Measurements from ENCODE around the gene BCR. TPM values are rescaled to one million over a fixed set of nuclear protein-coding genes. Genes with fewer than 3 reads are reported as not detected.

The BCR gene
- total RNA-seq, 1 donor from 2014 or later, result 78.3 TPM

- Histone ChIP-seq H3K36me3 (no peaks in the 10 kb centered on the region), H3K4me1 (peaks cover 39% of the 10 kb centered on the region), H3K9me3 (no peaks in the 10 kb centered on the region), H3K27ac (no peak overlapping the region), H3K4me3 (no peak overlapping the region), H3K27me3 (no peaks in the 10 kb centered on the region)
- intact Hi-C loops (cut with DNase I), result no loop called here
- ATAC-seq (no peak), DNase-seq (no peak)
- no peak for TF ChIP-seq CTCF (IDR thresholded peaks at IDR 0.05)
These were observed 49.3 kb downstream of the BCR start for GRCh38 chr22:23229646-23230045.

GRCh38 chr22:23230348-23231068 lies 50.2 kb downstream of the BCR start:
- Histone ChIP-seq H3K27me3 (no peaks in the 10 kb centered on the region), H3K27ac (no peak overlapping the region), H3K36me3 (no peaks in the 10 kb centered on the region), H3K4me1 (peaks cover 30% of the 10 kb centered on the region), H3K4me3 (no peak overlapping the region), H3K9me3 (no peaks in the 10 kb centered on the region)
- no peak for ATAC-seq
- intact Hi-C loops (cut with DNase I), result no loop called here
- no peak for TF ChIP-seq CTCF (IDR thresholded peaks at IDR 0.05)
- no peak for DNase-seq

GRCh38 chr22:23231471-23232093 lies 51.3 kb downstream of the BCR start:
- peaks cover 23% of the 10 kb centered on the region for H3K4me1 ChIP-seq
- peak; percentile 77 for ATAC-seq
- peak overlapping the region; percentile 24 for H3K27ac ChIP-seq
- DNase-seq, result no peak
- no peaks in the 10 kb centered on the region for H3K27me3 ChIP-seq
- no peaks in the 10 kb centered on the region for H3K9me3 ChIP-seq
- no peaks in the 10 kb centered on the region for H3K36me3 ChIP-seq
- intact Hi-C loops (cut with DNase I), result no loop called here
- no peak overlapping the region for H3K4me3 ChIP-seq
- no peak for TF ChIP-seq CTCF (IDR thresholded peaks at IDR 0.05)

GRCh38 chr22:23232094-23232905 lies 52.0 kb downstream of the BCR start:
- H3K27me3 ChIP-seq, result no peaks in the 10 kb centered on the region
- no peaks in the 10 kb centered on the region for H3K36me3 ChIP-seq
- no peaks in the 10 kb centered on the region for H3K9me3 ChIP-seq
- ATAC-seq (no peak), DNase-seq (no peak)
- H3K4me1 ChIP-seq, result peaks cover 24% of the 10 kb centered on the region
- no peak overlapping the region for H3K4me3 ChIP-seq
- TF ChIP-seq CTCF (IDR thresholded peaks at IDR 0.05), result no peak
- H3K27ac ChIP-seq, result peak overlapping the region; percentile 24
- intact Hi-C loops (cut with DNase I), result no loop called here

GRCh38 chr22:23233084-23233531 lies 52.8 kb downstream of the BCR start:
- no peaks in the 10 kb centered on the region for H3K9me3 ChIP-seq
- H3K4me3 ChIP-seq, result no peak overlapping the region
- H3K27me3 ChIP-seq, result no peaks in the 10 kb centered on the region
- peaks cover 24% of the 10 kb centered on the region for H3K4me1 ChIP-seq
- H3K36me3 ChIP-seq, result no peaks in the 10 kb centered on the region
- no peak overlapping the region for H3K27ac ChIP-seq
- TF ChIP-seq CTCF (IDR thresholded peaks at IDR 0.05), result no peak
- DNase-seq (no peak), ATAC-seq (peak; percentile 24)
- intact Hi-C loops (cut with DNase I), result no loop called here

Data from upper lobe of right lung (tissue), 1 donor.